ENCODE measurements around the gene RASGRF1. TPM values are rescaled to one million over a fixed set of nuclear protein-coding genes. Genes with fewer than 3 reads are reported as not detected.

The RASGRF1 gene
- total and polyA plus RNA-seq, 2 experiments from 2014 or later = 0.05 to 0.24 TPM

DNA sequence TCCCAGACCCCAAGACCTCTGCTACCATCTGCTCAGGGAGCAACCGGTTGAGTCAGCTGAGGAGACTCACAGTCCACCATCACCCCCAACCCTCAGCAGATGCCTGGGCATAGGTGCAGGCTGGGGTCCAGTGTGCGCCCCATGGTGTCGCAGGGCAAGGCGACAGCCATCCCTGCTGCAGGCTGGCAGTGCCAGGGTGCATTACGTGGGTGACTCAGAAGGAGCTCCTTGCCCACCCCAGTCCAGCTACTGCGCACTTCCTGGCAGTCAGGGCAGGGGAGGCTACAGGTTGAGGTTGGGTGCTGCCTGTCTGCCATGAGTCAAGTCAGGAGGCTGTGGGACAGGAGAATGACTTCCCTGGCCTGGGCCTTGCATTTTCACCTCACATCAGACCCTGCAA, 33.5 kb downstream of the RASGRF1 start:
- DNase-seq (ENCODE audit: low spot score) = no peak
- no peak for TF ChIP-seq EZH2phosphoT487 (IDR thresholded peaks at IDR 0.05; ENCODE audit: unreplicated experiment)
- no peak for TF ChIP-seq POLR2AphosphoS5 (IDR thresholded peaks at IDR 0.05; ENCODE audit: low read depth)
- TF ChIP-seq EZH2 (IDR thresholded peaks at IDR 0.05; ENCODE audit: low read depth, unreplicated experiment) = no peak
- TF ChIP-seq, protein P1, sequence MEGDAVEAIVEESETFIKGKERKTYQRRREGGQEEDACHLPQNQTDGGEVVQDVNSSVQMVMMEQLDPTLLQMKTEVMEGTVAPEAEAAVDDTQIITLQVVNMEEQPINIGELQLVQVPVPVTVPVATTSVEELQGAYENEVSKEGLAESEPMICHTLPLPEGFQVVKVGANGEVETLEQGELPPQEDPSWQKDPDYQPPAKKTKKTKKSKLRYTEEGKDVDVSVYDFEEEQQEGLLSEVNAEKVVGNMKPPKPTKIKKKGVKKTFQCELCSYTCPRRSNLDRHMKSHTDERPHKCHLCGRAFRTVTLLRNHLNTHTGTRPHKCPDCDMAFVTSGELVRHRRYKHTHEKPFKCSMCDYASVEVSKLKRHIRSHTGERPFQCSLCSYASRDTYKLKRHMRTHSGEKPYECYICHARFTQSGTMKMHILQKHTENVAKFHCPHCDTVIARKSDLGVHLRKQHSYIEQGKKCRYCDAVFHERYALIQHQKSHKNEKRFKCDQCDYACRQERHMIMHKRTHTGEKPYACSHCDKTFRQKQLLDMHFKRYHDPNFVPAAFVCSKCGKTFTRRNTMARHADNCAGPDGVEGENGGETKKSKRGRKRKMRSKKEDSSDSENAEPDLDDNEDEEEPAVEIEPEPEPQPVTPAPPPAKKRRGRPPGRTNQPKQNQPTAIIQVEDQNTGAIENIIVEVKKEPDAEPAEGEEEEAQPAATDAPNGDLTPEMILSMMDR (conservative IDR thresholded peaks at IDR 0.05; ENCODE audit: low read depth in 2 of 2) = no peak
- TF ChIP-seq STAT1 (IDR thresholded peaks at IDR 0.05; ENCODE audit: unreplicated experiment) = no peak
- TF ChIP-seq NANOG (IDR thresholded peaks at IDR 0.05; ENCODE audit: borderline replicate concordance) = no peak
- no peak for TF ChIP-seq ZNF331 (CRISPR knock-in tag; IDR thresholded peaks at IDR 0.05; ENCODE audit: low read depth)
- TF ChIP-seq, protein P2, sequence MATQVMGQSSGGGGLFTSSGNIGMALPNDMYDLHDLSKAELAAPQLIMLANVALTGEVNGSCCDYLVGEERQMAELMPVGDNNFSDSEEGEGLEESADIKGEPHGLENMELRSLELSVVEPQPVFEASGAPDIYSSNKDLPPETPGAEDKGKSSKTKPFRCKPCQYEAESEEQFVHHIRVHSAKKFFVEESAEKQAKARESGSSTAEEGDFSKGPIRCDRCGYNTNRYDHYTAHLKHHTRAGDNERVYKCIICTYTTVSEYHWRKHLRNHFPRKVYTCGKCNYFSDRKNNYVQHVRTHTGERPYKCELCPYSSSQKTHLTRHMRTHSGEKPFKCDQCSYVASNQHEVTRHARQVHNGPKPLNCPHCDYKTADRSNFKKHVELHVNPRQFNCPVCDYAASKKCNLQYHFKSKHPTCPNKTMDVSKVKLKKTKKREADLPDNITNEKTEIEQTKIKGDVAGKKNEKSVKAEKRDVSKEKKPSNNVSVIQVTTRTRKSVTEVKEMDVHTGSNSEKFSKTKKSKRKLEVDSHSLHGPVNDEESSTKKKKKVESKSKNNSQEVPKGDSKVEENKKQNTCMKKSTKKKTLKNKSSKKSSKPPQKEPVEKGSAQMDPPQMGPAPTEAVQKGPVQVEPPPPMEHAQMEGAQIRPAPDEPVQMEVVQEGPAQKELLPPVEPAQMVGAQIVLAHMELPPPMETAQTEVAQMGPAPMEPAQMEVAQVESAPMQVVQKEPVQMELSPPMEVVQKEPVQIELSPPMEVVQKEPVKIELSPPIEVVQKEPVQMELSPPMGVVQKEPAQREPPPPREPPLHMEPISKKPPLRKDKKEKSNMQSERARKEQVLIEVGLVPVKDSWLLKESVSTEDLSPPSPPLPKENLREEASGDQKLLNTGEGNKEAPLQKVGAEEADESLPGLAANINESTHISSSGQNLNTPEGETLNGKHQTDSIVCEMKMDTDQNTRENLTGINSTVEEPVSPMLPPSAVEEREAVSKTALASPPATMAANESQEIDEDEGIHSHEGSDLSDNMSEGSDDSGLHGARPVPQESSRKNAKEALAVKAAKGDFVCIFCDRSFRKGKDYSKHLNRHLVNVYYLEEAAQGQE (IDR thresholded peaks at IDR 0.05; ENCODE audit: unreplicated experiment) = no peak
- TF ChIP-seq CREB1 (CRISPR knock-in tag; IDR thresholded peaks at IDR 0.05; ENCODE audit: low read depth) = no peak
- TF ChIP-seq, protein P3, sequence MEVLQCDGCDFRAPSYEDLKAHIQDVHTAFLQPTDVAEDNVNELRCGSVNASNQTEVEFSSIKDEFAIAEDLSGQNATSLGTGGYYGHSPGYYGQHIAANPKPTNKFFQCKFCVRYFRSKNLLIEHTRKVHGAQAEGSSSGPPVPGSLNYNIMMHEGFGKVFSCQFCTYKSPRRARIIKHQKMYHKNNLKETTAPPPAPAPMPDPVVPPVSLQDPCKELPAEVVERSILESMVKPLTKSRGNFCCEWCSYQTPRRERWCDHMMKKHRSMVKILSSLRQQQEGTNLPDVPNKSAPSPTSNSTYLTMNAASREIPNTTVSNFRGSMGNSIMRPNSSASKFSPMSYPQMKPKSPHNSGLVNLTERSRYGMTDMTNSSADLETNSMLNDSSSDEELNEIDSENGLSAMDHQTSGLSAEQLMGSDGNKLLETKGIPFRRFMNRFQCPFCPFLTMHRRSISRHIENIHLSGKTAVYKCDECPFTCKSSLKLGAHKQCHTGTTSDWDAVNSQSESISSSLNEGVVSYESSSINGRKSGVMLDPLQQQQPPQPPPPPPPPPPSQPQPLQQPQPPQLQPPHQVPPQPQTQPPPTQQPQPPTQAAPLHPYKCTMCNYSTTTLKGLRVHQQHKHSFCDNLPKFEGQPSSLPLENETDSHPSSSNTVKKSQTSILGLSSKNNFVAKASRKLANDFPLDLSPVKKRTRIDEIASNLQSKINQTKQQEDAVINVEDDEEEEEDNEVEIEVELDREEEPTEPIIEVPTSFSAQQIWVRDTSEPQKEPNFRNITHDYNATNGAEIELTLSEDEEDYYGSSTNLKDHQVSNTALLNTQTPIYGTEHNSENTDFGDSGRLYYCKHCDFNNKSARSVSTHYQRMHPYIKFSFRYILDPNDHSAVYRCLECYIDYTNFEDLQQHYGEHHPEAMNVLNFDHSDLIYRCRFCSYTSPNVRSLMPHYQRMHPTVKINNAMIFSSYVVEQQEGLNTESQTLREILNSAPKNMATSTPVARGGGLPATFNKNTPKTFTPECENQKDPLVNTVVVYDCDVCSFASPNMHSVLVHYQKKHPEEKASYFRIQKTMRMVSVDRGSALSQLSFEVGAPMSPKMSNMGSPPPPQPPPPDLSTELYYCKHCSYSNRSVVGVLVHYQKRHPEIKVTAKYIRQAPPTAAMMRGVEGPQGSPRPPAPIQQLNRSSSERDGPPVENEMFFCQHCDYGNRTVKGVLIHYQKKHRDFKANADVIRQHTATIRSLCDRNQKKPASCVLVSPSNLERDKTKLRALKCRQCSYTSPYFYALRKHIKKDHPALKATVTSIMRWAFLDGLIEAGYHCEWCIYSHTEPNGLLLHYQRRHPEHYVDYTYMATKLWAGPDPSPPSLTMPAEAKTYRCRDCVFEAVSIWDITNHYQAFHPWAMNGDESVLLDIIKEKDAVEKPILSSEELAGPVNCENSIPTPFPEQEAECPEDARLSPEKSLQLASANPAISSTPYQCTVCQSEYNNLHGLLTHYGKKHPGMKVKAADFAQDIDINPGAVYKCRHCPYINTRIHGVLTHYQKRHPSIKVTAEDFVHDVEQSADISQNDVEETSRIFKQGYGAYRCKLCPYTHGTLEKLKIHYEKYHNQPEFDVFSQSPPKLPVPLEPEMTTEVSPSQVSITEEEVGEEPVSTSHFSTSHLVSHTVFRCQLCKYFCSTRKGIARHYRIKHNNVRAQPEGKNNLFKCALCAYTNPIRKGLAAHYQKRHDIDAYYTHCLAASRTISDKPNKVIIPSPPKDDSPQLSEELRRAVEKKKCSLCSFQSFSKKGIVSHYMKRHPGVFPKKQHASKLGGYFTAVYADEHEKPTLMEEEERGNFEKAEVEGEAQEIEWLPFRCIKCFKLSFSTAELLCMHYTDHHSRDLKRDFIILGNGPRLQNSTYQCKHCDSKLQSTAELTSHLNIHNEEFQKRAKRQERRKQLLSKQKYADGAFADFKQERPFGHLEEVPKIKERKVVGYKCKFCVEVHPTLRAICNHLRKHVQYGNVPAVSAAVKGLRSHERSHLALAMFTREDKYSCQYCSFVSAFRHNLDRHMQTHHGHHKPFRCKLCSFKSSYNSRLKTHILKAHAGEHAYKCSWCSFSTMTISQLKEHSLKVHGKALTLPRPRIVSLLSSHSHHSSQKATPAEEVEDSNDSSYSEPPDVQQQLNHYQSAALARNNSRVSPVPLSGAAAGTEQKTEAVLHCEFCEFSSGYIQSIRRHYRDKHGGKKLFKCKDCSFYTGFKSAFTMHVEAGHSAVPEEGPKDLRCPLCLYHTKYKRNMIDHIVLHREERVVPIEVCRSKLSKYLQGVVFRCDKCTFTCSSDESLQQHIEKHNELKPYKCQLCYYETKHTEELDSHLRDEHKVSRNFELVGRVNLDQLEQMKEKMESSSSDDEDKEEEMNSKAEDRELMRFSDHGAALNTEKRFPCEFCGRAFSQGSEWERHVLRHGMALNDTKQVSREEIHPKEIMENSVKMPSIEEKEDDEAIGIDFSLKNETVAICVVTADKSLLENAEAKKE (CRISPR knock-in tag; IDR thresholded peaks at IDR 0.05) = no peak
- TF ChIP-seq, protein P4, sequence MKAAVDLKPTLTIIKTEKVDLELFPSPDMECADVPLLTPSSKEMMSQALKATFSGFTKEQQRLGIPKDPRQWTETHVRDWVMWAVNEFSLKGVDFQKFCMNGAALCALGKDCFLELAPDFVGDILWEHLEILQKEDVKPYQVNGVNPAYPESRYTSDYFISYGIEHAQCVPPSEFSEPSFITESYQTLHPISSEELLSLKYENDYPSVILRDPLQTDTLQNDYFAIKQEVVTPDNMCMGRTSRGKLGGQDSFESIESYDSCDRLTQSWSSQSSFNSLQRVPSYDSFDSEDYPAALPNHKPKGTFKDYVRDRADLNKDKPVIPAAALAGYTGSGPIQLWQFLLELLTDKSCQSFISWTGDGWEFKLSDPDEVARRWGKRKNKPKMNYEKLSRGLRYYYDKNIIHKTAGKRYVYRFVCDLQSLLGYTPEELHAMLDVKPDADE (IDR thresholded peaks at IDR 0.05) = no peak
- TF ChIP-seq JUNB (IDR thresholded peaks at IDR 0.05; ENCODE audit: unreplicated experiment) = no peak
- TF ChIP-seq ZNF114 (CRISPR knock-in tag; IDR thresholded peaks at IDR 0.05) = no peak
- H3K27ac Mint-ChIP-seq = no peak overlapping the region
- Histone ChIP-seq H3K27ac (ENCODE audit: low read depth) (no peak overlapping the region), H3K4me2 (no peak overlapping the region), H3K36me3 (ENCODE audit: insufficient read depth) (no peaks in the 10 kb centered on the region), H3K9me2 (ENCODE audit: insufficient read depth) (no peaks in the 10 kb centered on the region), H3K4me3 (no peak overlapping the region), H3K79me2 (replicated peaks; ENCODE audit: insufficient read depth) (no peaks in the 10 kb centered on the region), H3K4me1 (ENCODE audit: insufficient read depth) (peaks cover 12% of the 10 kb centered on the region), H3K27me3 (ENCODE audit: insufficient read depth) (peaks cover 21% of the 10 kb centered on the region; the same call in 1 of the 2 replicates), H4K20me1 (replicated peaks; ENCODE audit: insufficient read depth) (no peaks in the 10 kb centered on the region), H3F3A (replicated peaks; ENCODE audit: low read depth) (no peaks in the 10 kb centered on the region), H2AFZ (no peak overlapping the region)
- H3K4me3 Mint-ChIP-seq = no peak overlapping the region
- no peaks in the 10 kb centered on the region; the same call in 2 of the 3 replicates for H3K9me3 Mint-ChIP-seq
- no peak for ATAC-seq
- H3K4me1 Mint-ChIP-seq = peaks cover 16% of the 10 kb centered on the region
- H3K27me3 Mint-ChIP-seq (ENCODE audit: insufficient read depth, low read depth, poor library complexity) = peaks cover 31% of the 10 kb centered on the region
- H3K36me3 Mint-ChIP-seq (ENCODE audit: low read depth) = no peaks in the 10 kb centered on the region

Measured in GM23338 (cell line).